Activated naive CD8-positive, alpha-beta T cell (primary cell): Measurements from ENCODE around the gene FAM110C.

Experiments used
- H3K27ac Mint-ChIP-seq: one replicate; pipeline ENCODE4 v1.8.0; 2021; ENCODE audit warnings: mixed read lengths
- H3K27me3 Mint-ChIP-seq: one replicate; pipeline ENCODE4 v1.8.0; 2021; ENCODE audit warnings: mixed read lengths
- H3K36me3 Mint-ChIP-seq: one replicate; pipeline ENCODE4 v1.8.0; 2021; ENCODE audit warnings: mixed read lengths
- H3K4me1 Mint-ChIP-seq: one replicate; pipeline ENCODE4 v1.8.0; 2021; ENCODE audit warnings: low read depth, mixed read lengths
- H3K4me3 Mint-ChIP-seq: one replicate; pipeline ENCODE4 v1.8.0; 2021; ENCODE audit warnings: mild to moderate bottlenecking, mixed read lengths
- H3K9me3 Mint-ChIP-seq: one replicate; pipeline ENCODE4 v1.8.0; 2021; ENCODE audit warnings: low read depth, mixed read lengths

Gene FAM110C

DNA sequence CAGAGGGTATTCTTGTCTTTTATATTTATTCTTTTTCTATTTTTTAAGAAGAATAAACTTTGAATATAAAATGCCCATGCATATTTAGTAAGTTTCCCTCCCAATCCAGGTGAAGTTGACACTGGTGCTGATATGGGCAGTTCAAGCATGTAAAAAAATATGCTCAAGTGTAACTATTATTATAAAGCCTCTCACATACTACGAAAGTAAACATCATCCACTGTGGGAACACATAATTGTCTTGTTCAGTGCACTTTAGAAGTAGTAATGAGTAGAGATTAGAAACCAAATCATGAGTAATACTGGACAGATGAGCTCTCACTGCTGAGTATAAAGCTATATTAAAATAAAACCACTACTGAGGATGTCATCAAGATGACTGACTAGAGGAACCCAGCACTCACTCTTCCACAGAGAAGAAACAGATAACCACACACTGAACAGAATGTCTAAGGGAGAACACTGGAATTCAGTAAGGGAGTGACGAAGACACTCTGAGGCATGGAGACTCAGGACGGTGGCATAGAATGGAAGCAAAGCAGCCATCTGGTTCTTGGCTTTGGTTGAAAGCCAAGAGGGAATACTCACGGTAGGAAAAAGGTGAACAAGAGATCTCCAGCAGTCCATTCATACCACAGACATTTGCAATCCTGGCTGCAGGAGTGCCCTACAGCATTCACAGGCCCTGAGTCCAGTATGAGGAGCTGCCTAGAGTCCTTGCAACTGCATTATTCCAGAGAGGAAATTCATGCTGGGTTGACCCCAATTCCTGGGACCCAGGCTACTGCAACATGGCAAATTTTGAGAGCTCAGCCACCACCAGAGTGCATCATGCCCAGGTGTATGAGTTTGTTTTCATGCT is 9.5 kb upstream of the FAM110C start:
- Mint-ChIP-seq H3K4me1 (no peaks in the 10 kb centered on the region), H3K27me3 (peaks cover 9% of the 10 kb centered on the region), H3K27ac (no peak overlapping the region), H3K9me3 (peaks cover 4% of the 10 kb centered on the region), H3K4me3 (no peak overlapping the region), H3K36me3 (peaks cover 16% of the 10 kb centered on the region)

DNA sequence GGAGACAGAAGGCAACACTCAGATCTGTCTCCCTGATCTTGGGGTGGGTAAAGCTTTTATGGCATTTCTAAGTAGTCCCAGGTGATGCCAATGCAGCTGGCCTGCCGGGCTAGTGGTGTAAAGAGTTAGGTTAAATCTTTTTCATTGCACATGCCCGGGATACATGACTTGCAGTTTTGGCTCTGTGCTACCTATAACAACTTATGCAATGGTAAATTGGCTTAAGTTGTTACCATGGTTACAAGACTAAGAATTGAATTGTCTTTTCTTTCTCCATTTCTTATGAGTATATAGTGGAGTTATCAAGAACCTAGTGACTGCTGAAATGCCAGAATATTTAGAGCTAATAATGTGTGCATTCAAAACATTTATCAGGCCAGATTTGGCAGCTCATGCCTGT is 5.3 kb upstream of the FAM110C start:
- Mint-ChIP-seq H3K27ac (no peak overlapping the region), H3K4me1 (peaks cover 8% of the 10 kb centered on the region), H3K27me3 (peaks cover 10% of the 10 kb centered on the region), H3K36me3 (peaks cover 4% of the 10 kb centered on the region), H3K4me3 (no peak overlapping the region), H3K9me3 (no peaks in the 10 kb centered on the region)

DNA sequence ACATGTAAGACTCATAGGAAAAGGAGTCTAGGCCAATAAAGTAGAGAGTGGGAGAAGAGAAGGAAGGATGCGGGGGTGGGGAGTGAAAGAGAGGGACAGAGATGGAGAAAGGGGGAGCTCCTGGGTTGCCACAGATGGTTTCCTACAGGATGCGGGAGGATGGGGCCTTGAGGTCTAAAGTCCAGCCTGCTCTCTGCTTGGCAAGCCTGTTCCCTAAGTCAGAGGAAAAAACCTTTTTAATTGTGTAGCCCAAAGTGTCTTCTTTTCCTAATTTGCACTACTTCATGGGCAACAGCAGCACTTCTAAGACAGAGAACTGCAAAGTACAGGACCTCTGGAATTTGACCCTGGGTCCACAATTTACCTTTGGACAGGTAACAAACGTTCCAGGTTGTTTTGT is 1.4 kb upstream of the FAM110C start:
- Mint-ChIP-seq H3K27ac (no peak overlapping the region), H3K27me3 (peaks cover 14% of the 10 kb centered on the region), H3K4me3 (peak overlapping the region; percentile 89), H3K9me3 (no peaks in the 10 kb centered on the region), H3K36me3 (no peaks in the 10 kb centered on the region), H3K4me1 (peaks cover 20% of the 10 kb centered on the region)

DNA sequence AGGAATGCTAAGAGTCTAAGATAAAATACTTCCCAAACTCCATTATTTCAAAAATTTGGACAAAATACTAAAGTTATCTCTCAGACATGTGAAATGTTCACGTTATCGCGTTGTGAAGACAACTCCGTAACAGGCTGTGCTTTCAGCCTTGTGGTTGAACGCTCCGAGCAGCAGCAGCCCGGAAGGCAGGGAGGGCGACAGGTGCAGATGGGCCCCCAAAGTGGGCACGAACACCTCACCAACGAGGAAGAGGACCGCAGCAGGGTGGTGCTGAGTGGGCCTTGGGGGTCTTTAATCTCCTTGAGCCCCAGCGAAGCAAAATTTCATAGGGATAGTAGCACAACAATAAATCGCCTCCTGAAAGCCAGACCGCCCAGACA is 1.0 kb upstream of the FAM110C start:
- Mint-ChIP-seq H3K27me3 (peaks cover 14% of the 10 kb centered on the region), H3K27ac (no peak overlapping the region), H3K9me3 (no peaks in the 10 kb centered on the region), H3K36me3 (no peaks in the 10 kb centered on the region), H3K4me3 (peak overlapping the region; percentile 89), H3K4me1 (peaks cover 21% of the 10 kb centered on the region)

DNA sequence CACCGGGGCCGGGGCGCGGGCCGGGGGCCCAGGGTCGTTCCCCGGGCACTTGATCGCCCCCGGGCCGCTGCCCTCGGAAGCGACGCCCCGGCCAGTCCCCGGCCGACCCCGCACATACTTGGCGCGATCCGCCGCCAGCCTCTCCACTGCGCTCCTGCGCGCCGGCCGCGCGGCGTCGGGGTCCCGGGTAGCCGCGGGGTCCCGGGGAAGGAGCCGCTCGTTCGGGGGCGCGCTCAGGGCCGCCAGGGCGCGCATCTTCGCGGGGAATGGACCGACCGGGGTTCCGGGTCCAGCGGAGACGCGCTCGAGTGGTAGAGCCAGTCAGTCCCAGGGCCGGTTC is 204 bp downstream of the FAM110C start:
- H3K36me3 Mint-ChIP-seq: no peaks in the 10 kb centered on the region
- peaks cover 14% of the 10 kb centered on the region for H3K27me3 Mint-ChIP-seq
- H3K4me3 Mint-ChIP-seq: no peak overlapping the region
- H3K27ac Mint-ChIP-seq: no peak overlapping the region
- peaks cover 24% of the 10 kb centered on the region for H3K4me1 Mint-ChIP-seq
- no peaks in the 10 kb centered on the region for H3K9me3 Mint-ChIP-seq

DNA sequence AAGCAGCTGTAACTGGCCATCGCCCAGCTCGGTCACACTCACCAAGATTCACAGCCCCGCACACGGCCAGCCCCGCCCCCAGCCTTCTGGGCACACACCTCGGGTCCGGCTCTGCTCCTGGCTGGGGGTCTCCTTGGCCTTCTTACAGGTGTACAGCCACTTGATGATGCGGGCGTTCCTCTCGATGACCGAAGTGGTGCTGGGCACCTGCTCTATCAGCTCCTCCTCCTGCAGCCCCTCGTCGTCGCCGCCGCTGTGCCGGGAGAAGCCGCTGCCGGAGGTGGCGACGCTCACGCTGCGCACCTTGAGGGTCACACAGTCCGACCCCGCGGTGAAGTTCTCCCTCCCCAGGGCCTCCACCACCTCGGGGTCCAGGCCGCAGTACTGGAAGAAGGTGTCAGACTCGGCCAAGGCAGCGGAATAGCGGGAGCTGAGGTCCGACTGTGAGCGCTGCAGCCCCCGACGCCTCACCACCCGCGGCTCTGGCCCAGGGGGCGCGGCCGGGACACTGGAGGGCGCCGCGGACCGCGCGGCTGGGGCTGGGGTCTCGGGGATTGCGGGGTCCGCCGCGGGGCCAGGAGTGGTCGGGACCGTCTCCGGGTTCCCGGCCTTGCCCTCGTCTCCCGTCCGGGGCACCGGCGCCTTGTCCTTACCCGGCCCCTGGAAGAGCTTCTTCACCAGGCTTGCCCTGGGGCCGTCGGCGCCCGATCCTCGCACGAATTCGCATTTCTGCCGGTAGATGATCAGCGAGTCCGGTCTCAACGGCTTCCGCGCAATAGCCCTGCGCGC is 769 bp downstream of the FAM110C start:
- Mint-ChIP-seq H3K27ac (no peak overlapping the region), H3K36me3 (no peaks in the 10 kb centered on the region), H3K9me3 (no peaks in the 10 kb centered on the region)

DNA sequence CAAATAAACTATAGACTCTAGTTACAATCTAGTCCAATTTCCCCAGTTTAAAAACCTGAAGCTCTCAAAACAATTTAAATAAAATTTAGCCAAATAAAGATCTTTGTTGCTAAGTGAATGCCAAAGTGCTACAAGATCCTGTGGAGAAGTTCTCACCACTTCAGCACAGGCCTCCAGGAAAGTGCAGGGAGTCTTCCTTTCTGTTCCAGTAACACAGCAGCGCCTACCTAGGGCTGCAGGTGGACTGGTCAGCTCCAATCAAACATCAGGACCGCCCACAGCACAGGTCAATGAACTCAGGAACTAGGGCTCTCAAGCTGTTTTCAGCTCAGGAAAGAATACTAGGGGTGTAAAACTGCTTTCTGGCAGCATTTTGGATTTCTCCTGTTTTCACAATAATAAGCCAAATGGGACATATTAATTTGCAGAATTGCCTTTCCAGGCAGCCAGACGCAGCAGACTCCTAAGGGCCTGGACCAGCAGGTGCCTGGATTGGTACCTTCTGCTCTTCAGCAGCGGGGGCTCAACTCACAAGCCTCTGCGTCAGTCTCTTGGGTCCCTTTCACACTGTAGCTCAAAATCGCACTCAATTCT is 1.5 kb downstream of the FAM110C start:
- no peaks in the 10 kb centered on the region for H3K9me3 Mint-ChIP-seq
- peaks cover 14% of the 10 kb centered on the region for H3K27me3 Mint-ChIP-seq
- peak overlapping the region; percentile 66 for H3K4me3 Mint-ChIP-seq
- H3K36me3 Mint-ChIP-seq: no peaks in the 10 kb centered on the region
- H3K4me1 Mint-ChIP-seq: peaks cover 24% of the 10 kb centered on the region
- H3K27ac Mint-ChIP-seq: no peak overlapping the region

More for the DNA sequence above, 769 bp downstream of the FAM110C start:
- Mint-ChIP-seq H3K27me3 (peaks cover 14% of the 10 kb centered on the region), H3K4me3 (peak overlapping the region; percentile 66), H3K4me1 (peaks cover 24% of the 10 kb centered on the region)

DNA sequence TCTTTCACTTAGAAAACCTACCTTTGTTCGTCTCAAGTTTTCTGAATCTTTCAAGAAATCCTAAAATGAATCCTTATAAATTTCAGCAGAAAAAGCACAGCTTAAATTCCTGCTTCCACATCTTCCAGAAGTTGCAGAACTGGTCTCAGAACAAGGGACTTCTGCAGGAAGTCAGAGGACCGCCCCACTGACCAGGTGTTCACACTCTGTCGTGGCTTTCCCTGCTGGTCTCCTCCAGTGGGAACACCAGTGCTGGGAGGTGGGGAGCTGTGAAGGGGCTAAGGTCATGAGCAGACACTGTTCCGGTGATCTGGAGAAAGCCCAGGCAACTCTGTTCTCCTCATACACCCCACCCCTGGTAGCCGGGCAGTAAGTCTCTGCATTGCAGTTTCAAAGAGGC is 3.5 kb downstream of the FAM110C start:
- H3K9me3 Mint-ChIP-seq: no peaks in the 10 kb centered on the region
- H3K4me1 Mint-ChIP-seq: peaks cover 24% of the 10 kb centered on the region
- H3K4me3 Mint-ChIP-seq: no peak overlapping the region
- H3K36me3 Mint-ChIP-seq: no peaks in the 10 kb centered on the region
- H3K27ac Mint-ChIP-seq: no peak overlapping the region
- H3K27me3 Mint-ChIP-seq: peaks cover 10% of the 10 kb centered on the region

DNA sequence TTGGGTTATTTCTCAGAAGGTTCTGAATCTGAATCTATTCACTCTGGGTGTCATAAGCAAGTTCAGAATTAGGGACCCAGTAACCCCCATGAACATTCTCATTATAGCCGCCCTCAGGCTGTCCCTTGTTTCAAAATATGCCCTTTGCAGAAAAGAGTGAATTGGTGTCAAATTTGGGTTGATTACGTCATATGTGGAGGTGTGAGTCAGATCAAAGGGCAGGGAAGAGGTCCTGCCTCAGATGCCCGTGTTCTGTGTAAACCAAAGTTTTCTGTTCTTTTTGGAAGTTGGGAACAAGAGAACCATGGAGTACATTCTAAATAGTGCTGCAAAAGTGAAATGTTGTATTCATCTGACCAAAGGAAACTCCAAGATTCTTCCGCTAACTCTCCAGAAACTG is 5.8 kb downstream of the FAM110C start:
- H3K9me3 Mint-ChIP-seq: no peaks in the 10 kb centered on the region
- H3K4me3 Mint-ChIP-seq: no peak overlapping the region
- H3K4me1 Mint-ChIP-seq: peaks cover 16% of the 10 kb centered on the region
- H3K27ac Mint-ChIP-seq: no peak overlapping the region
- no peaks in the 10 kb centered on the region for H3K36me3 Mint-ChIP-seq
- H3K27me3 Mint-ChIP-seq: peaks cover 7% of the 10 kb centered on the region

DNA sequence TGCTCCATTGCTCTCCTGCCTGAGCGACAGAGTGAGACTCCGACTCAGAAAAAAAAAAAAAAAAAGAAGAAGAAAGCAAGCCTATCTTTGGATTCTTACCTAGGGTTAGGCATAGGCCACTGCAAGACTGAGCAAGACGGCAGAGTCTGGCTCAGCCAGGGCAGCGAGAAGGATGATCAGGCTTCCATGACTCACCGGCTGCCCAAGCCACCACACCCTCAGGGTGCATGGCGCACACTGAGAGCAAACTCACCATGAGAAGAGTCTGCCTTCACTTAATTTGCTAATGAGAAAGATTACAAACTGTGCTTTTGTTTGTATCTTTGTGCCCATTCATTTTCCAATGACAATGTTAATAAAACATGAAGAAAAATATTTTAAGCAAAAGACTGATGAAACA is 8.2 kb downstream of the FAM110C start:
- no peaks in the 10 kb centered on the region for H3K9me3 Mint-ChIP-seq
- peaks cover 20% of the 10 kb centered on the region for H3K4me1 Mint-ChIP-seq
- no peak overlapping the region for H3K4me3 Mint-ChIP-seq
- no peaks in the 10 kb centered on the region for H3K27me3 Mint-ChIP-seq
- H3K36me3 Mint-ChIP-seq: no peaks in the 10 kb centered on the region
- H3K27ac Mint-ChIP-seq: no peak overlapping the region

DNA sequence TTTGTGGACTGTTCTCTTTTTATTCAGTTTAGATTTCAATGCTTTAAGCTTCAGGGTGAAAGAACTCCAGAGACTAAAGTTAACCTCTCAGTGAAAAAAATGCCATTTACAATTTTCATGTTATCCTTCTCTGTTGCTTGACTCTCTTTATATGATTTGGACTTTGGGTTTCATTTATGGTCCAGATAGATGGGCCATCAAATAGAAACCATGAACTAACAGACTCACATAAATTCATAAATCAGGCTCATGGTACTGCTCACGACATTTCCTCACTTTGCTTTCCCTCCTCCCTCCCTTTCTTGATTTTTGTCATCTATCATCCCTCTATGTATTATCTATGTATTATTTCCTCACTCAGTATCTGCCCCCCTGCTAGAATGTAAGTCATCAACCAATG is 10.0 kb downstream of the FAM110C start:
- no peak overlapping the region for H3K27ac Mint-ChIP-seq
- H3K27me3 Mint-ChIP-seq: no peaks in the 10 kb centered on the region
- no peak overlapping the region for H3K4me3 Mint-ChIP-seq
- H3K36me3 Mint-ChIP-seq: no peaks in the 10 kb centered on the region
- peaks cover 24% of the 10 kb centered on the region for H3K4me1 Mint-ChIP-seq
- no peaks in the 10 kb centered on the region for H3K9me3 Mint-ChIP-seq

DNA sequence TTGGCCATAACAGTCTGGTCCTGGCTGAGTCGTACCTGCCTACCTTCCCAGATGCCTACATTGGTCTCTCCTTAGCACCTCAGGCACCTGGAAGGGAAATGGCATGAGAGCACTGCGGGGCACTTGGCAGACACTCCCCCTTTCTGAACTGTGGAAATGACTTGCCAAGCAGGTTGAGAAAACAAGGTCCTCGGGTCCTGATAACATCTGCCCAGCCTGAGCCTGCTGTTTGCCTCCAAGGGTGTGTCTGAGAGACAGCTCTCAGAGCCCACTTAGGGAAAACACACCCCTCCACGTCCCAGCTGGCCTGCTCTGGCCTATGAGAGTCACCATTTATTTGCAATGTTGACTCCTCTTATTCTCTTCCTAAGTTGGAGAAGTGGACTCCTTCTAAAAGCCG is 10.5 kb downstream of the FAM110C start:
- H3K27ac Mint-ChIP-seq: no peak overlapping the region
- no peaks in the 10 kb centered on the region for H3K36me3 Mint-ChIP-seq
- peaks cover 24% of the 10 kb centered on the region for H3K4me1 Mint-ChIP-seq
- H3K9me3 Mint-ChIP-seq: no peaks in the 10 kb centered on the region
- H3K27me3 Mint-ChIP-seq: no peaks in the 10 kb centered on the region
- H3K4me3 Mint-ChIP-seq: no peak overlapping the region

DNA sequence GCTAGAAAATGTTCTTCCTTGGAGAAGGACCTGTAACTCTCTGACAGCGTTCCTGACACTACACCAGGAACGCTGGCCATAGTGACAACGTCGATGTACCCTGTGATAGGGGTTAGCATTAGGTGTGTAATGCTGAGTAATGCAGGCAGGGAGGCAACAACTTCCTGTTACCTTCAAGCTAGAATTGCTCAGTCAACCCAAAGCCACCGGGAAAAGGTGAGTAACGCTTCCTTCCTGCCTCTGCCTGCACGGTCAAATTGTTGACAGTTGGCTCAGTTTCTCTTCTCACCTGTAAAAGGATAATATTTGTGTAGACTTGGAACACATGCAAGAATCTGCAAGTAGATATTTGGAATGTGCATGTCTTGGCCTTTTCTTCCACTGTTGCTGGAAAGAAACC is 12.7 kb downstream of the FAM110C start:
- Mint-ChIP-seq H3K4me3 (peak overlapping the region; percentile 36), H3K4me1 (peaks cover 31% of the 10 kb centered on the region), H3K27ac (peak overlapping the region; percentile 82), H3K36me3 (no peaks in the 10 kb centered on the region), H3K9me3 (no peaks in the 10 kb centered on the region), H3K27me3 (no peaks in the 10 kb centered on the region)

DNA sequence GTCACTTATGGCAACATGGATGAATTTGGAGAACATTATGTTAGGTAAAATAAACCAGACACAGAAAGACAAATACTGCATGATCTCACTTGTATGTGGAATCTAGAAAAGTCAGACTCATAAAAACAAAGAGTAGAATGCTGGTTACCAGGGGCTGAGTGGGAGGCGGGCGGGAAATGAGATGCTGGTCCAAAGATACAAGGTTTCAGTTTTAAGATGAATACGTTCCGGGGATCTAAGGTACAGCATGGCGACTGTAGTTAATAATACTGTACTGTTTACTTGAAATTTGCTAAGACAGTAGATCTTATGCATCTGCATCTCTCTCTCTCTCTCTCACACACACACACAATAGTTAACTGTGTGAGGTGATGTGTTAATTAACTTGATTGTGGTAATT is 14.2 kb downstream of the FAM110C start:
- H3K4me3 Mint-ChIP-seq: peak overlapping the region; percentile 7
- H3K27me3 Mint-ChIP-seq: no peaks in the 10 kb centered on the region
- H3K4me1 Mint-ChIP-seq: peaks cover 40% of the 10 kb centered on the region
- H3K9me3 Mint-ChIP-seq: no peaks in the 10 kb centered on the region
- no peak overlapping the region for H3K27ac Mint-ChIP-seq
- H3K36me3 Mint-ChIP-seq: no peaks in the 10 kb centered on the region

DNA sequence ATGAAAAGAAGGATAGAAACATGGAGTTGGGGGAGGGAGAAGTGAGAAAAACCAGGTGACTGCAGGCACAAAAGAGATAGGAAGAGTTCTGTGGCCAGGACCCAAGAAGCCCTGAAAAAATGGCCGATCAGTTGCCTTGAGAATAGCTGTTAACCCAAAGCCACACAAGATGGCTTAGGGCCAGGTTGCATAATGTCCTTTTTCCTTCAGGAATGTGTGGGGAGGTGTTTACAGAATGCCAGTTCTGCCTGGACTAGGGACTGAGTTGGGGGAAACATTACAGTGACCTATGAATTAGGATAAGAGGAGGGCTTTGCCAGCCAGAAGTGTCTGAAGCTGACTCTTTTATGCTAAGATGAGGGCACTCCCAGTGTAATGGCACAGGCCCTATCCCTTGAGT is 17.1 kb downstream of the FAM110C start:
- no peak overlapping the region for H3K4me3 Mint-ChIP-seq

More for the DNA sequence above, 17.1 kb downstream of the FAM110C start:
- H3K9me3 Mint-ChIP-seq: no peaks in the 10 kb centered on the region
- H3K27ac Mint-ChIP-seq: no peak overlapping the region
- H3K4me1 Mint-ChIP-seq: peaks cover 40% of the 10 kb centered on the region
- no peaks in the 10 kb centered on the region for H3K27me3 Mint-ChIP-seq
- H3K36me3 Mint-ChIP-seq: no peaks in the 10 kb centered on the region
